B cell (primary cell): ENCODE measurements around the gene BEST2. TPM values are rescaled to one million over a fixed set of nuclear protein-coding genes. Genes with fewer than 3 reads are reported as not detected.

ENCODE experiments used
- ATAC-seq: fragments of 200-7000 bp; cut with Tn5 transposase; one replicate; pipeline ENCODE4 v1.10.0; 2021; ENCODE audit warnings: low read depth, mild to moderate bottlenecking, moderate number of reproducible peaks, moderate library complexity
- CTCF ChIA-PET: fragments of 350-600 bp; sonication (Branson Sonifier 250); formaldehyde crosslinking; loops from one replicate; lab custom pipeline; 2021; ENCODE audit warnings: antibody characterized with exemption, inconsistent platforms; lab: Charles Lee
- POLR2A ChIA-PET: fragments of 350-600 bp; sonication (Branson Sonifier 250); formaldehyde crosslinking; loops from one replicate; lab custom pipeline; 2021; ENCODE audit warnings: antibody characterized with exemption; lab: Charles Lee
- DNase-seq: peaks from one replicate; pipeline ENCODE4 v3.0.0; 2013
- H2AFZ ChIP-seq: 2 replicates; pipeline ENCODE4 v1.6.1; 2012; ENCODE audit warnings: mild to moderate bottlenecking, low read depth, low read length; ENCODE audit not compliant: insufficient read depth, poor library complexity, severe bottlenecking
- H3K27ac ChIP-seq, 2 donors: 1 replicate in 1 of 2; 2 replicates in 1 of 2; pipeline ENCODE4 v1.5.1; 2012 to 2013; ENCODE audit warnings: low read length in 2 of 2, mild to moderate bottlenecking in 2 of 2, moderate library complexity in 1 of 2
- H3K27me3 ChIP-seq, 4 experiments: fragments of 200-600 bp in 1 of 4; sonication (generic) in 1 of 4; replicated peaks in 1 of 4; 1 replicate in 2 of 4; 2 replicates in 2 of 4; pipeline versions ENCODE4 v1.6.1 to v1.7.0; 2013 to 2016; ENCODE audit warnings: low read length in 3 of 4, mild to moderate bottlenecking in 2 of 4, mixed read lengths in 1 of 4, moderate library complexity in 1 of 4; ENCODE audit not compliant: insufficient read depth in 4 of 4, control insufficient read depth in 3 of 4; ENCODE audit errors: control extremely low read depth in 1 of 4
- H3K36me3 ChIP-seq, 2 experiments: replicated peaks in 1 of 2; 1 replicate in 1 of 2; 2 replicates in 1 of 2; pipeline versions ENCODE4 v1.6.1 to v1.7.1; 2013; ENCODE audit warnings: low read length in 1 of 2; ENCODE audit not compliant: insufficient read depth in 2 of 2, control insufficient read depth in 1 of 2; ENCODE audit errors: control extremely low read depth in 1 of 2, extremely low read depth in 1 of 2
- H3K4me1 ChIP-seq, 2 donors: fragments of 200-600 bp in 1 of 2; sonication (generic) in 1 of 2; 1 replicate in 1 of 2; 2 replicates in 1 of 2; pipeline versions ENCODE4 v1.5.1 to v1.6.1; 2013 to 2017; ENCODE audit warnings: low read length in 2 of 2; ENCODE audit not compliant: control insufficient read depth in 2 of 2, insufficient read depth in 2 of 2
- H3K4me2 ChIP-seq: replicated peaks from 2 replicates; pipeline ENCODE3; 2012; ENCODE audit warnings: mild to moderate bottlenecking, low read depth, low read length; ENCODE audit not compliant: poor library complexity, severe bottlenecking
- H3K4me3 ChIP-seq, 5 experiments: fragments of 200-600 bp in 1 of 5; sonication (generic) in 1 of 5; 1 replicate in 3 of 5; 2 replicates in 2 of 5; pipeline versions ENCODE4 v1.5.1 to v1.7.0; 2011 to 2016; ENCODE audit warnings: low read length in 4 of 5, mild to moderate bottlenecking in 4 of 5, low read depth in 2 of 5, control low read depth in 1 of 5, moderate library complexity in 1 of 5; ENCODE audit not compliant: insufficient read depth in 1 of 5; ENCODE audit errors: control extremely low read depth in 1 of 5, extremely low read depth in 1 of 5
- H3K79me2 ChIP-seq: fragments of 200-600 bp; sonication (generic); one replicate; pipeline ENCODE4 v1.6.0; 2016; ENCODE audit warnings: low read length; ENCODE audit not compliant: control insufficient read depth, insufficient read depth
- H3K9ac ChIP-seq: fragments of 200-600 bp; sonication (generic); 2 replicates; pipeline ENCODE4 v1.6.1; 2017; ENCODE audit warnings: mild to moderate bottlenecking, low read length, moderate library complexity
- H3K9me3 ChIP-seq, 3 donors: one replicate each; pipeline versions ENCODE4 v1.6.1 to v1.7.1; 2013; ENCODE audit warnings: low read length in 2 of 3; ENCODE audit not compliant: control insufficient read depth in 2 of 3, insufficient read depth in 1 of 3; ENCODE audit errors: control extremely low read depth in 1 of 3
- H4K20me1 ChIP-seq: 2 replicates; pipeline ENCODE4 v1.6.0; 2012; ENCODE audit warnings: mild to moderate bottlenecking, low read length; ENCODE audit not compliant: insufficient read depth, control insufficient read depth, poor library complexity, severe bottlenecking
- H3K27ac Mint-ChIP-seq: one replicate; pipeline ENCODE4 v1.8.0; 2021; ENCODE audit warnings: mixed read lengths
- H3K27me3 Mint-ChIP-seq: one replicate; pipeline ENCODE4 v1.8.0; 2021; ENCODE audit warnings: mixed read lengths
- H3K4me1 Mint-ChIP-seq: one replicate; pipeline ENCODE4 v1.8.0; 2021; ENCODE audit warnings: mixed read lengths
- H3K4me3 Mint-ChIP-seq: one replicate; pipeline ENCODE4 v1.8.0; 2021; ENCODE audit warnings: mixed read lengths
- H3K9me3 Mint-ChIP-seq: one replicate; pipeline ENCODE4 v1.8.0; 2022; ENCODE audit warnings: mixed read lengths; ENCODE audit not compliant: insufficient read depth
- CTCF ChIP-seq: fragments of 200-600 bp; IDR thresholded peaks from one replicate; pipeline ENCODE4 v1.8.0; 2022; ENCODE audit warnings: antibody characterized with exemption, mild to moderate bottlenecking
- EZH2 ChIP-seq: IDR thresholded peaks from 2 replicates; pipeline ENCODE4 v1.6.1; 2012; ENCODE audit warnings: borderline replicate concordance, low read depth, mild to moderate bottlenecking, moderate library complexity, low read length; ENCODE audit not compliant: insufficient read depth, poor library complexity, severe bottlenecking
- WGBS: methylation state at CpG from one replicate; pipeline ENCODE4 v1.1.5; 2013; ENCODE audit warnings: missing lambda C conversion rate; ENCODE audit not compliant: insufficient coverage; 5-methylcytosine and 5-hydroxymethylcytosine counted together
- intact Hi-C: fragments of 100-400 bp; cut with micrococcal nuclease; formaldehyde crosslinking; loops from one replicate; pipeline ENCODE4 v1.10.0; 2022
- polyA plus RNA-seq: library from polyadenylated mRNA; depleted of rRNA; stranded (reverse); fragments of >200 nt; gene quantifications from 2 replicates; pipeline ENCODE4 v1.2.3, GENCODE V29; 2012
- total RNA-seq, 2 donors: library from RNA; stranded (reverse); fragments of 120-200 nt in 1 of 2; gene quantifications; 1 replicate in 1 of 2; 2 replicates in 1 of 2; pipeline versions ENCODE4 v1.2.3 to v1.2.4, GENCODE V29; 2013 to 2022

BEST2 gene
- total and polyA plus RNA-seq, 2 donors (not counting 1 experiment from before 2014, with no cell fraction given) = 0.07 TPM; not detected in 1

- H3K4me3 Mint-ChIP-seq = no peak overlapping the region
- H3K9ac ChIP-seq = no peak overlapping the region
- no peak for TF ChIP-seq CTCF
- TF ChIP-seq EZH2 = no peak
- H3K79me2 ChIP-seq = no peaks in the 10 kb centered on the region
- peaks cover 38% of the 10 kb centered on the region for H3K27me3 Mint-ChIP-seq
- no peak overlapping the region for H3K4me2 ChIP-seq
- intact Hi-C loops = no loop called here
- H3K27ac Mint-ChIP-seq = no peak overlapping the region
- no peaks in the 10 kb centered on the region for H3K36me3 ChIP-seq
- no peaks in the 10 kb centered on the region for H3K9me3 Mint-ChIP-seq
- peaks cover 9 to 13% of the 10 kb centered on the region in 2 donors for H3K4me1 ChIP-seq
- H3K9me3 ChIP-seq = no peaks in the 10 kb centered on the region
- DNase-seq (no peak), ATAC-seq (no peak)
- no peak overlapping the region for H3K4me3 ChIP-seq
- no peak overlapping the region for H3K27ac ChIP-seq
- peaks cover 10% of the 10 kb centered on the region for H3K4me1 Mint-ChIP-seq
- ChIA-PET POLR2A (interaction anchor here (0.6 kb wide), 1 partner anchor 40 kb away, joined by 4 read pairs; no protein-coding TSS in a partner anchor), CTCF (interaction anchor here (0.6 to 21.3 kb wide), 5 partner anchors 10 to 94 kb away, joined by 3 to 353 read pairs (median 4); partner anchors contain the start of gene TRIR)
- no peaks in the 10 kb centered on the region for H4K20me1 ChIP-seq
- 67% methylated on average over 41 of the region's 50 CpGs for WGBS
- H2AFZ ChIP-seq = no peak overlapping the region
- H3K27me3 ChIP-seq = peaks cover 0 to 32% (median 5%) of the 10 kb centered on the region in 4 experiments
These were observed 3.0 kb downstream of the BEST2 start for GRCh38 chr19:12754465-12755196.
